IMR-90 (cell line): Measurements from ENCODE around the gene GRIK3. TPM values are rescaled to one million over a fixed set of nuclear protein-coding genes. Genes with fewer than 3 reads are reported as not detected.

Experiments
- ATAC-seq: fragments of 200-7000 bp; cut with Tn5 transposase; 2 replicates; pipeline ENCODE4 v1.9.1; 2020; ENCODE audit warnings: low read depth, mild to moderate bottlenecking, moderate library complexity
- BruUV-seq: library from RNA; stranded (reverse); fragments of 400-500 nt; replicated peaks from 2 replicates; lab custom pipeline; 2021; lab: Mats Ljungman, UMichigan
- CTCF ChIA-PET: fragments of 300-600 bp; formaldehyde crosslinking; extraction: SDS; loops from one replicate; lab custom pipeline; 2021; ENCODE audit warnings: antibody characterized with exemption; lab: Yijun Ruan, JAX
- POLR2A ChIA-PET: fragments of 300-600 bp; sonication (Branson Sonifier 250); formaldehyde crosslinking; loops from one replicate; lab custom pipeline; 2022; ENCODE audit warnings: antibody characterized with exemption; ENCODE audit not compliant: unreplicated experiment; lab: Charles Lee
- DNase-seq: peaks from one replicate; pipeline ENCODE4 v3.0.0; 2013
- H2AFZ ChIP-seq: replicated peaks from 2 replicates; pipeline ENCODE3; 2013; ENCODE audit warnings: low read length, mild to moderate bottlenecking; ENCODE audit not compliant: poor library complexity
- H2AK5ac ChIP-seq: 2 replicates; pipeline ENCODE4 v1.6.1; 2013; ENCODE audit warnings: low read depth, low read length, inconsistent platforms
- H2AK9ac ChIP-seq: replicated peaks from 2 replicates; pipeline ENCODE3; 2013; ENCODE audit warnings: mild to moderate bottlenecking, low read depth, low read length, moderate library complexity; ENCODE audit not compliant: poor library complexity
- H2BK120ac ChIP-seq: 2 replicates; pipeline ENCODE4 v1.6.1; 2013; ENCODE audit warnings: low read depth, low read length, inconsistent platforms
- H2BK15ac ChIP-seq: 3 replicates; pipeline ENCODE4 v1.6.1; 2013; ENCODE audit warnings: low read depth, low read length, inconsistent platforms
- H2BK20ac ChIP-seq: 2 replicates; pipeline ENCODE4 v1.6.1; 2013; ENCODE audit warnings: low read depth, mild to moderate bottlenecking, inconsistent platforms, low read length, moderate library complexity
- H2BK5ac ChIP-seq: 2 replicates; pipeline ENCODE4 v1.6.1; 2013; ENCODE audit warnings: mild to moderate bottlenecking, low read depth, low read length, inconsistent platforms; ENCODE audit not compliant: poor library complexity, severe bottlenecking
- H3K14ac ChIP-seq: replicated peaks from 2 replicates; pipeline ENCODE4 v1.6.1; 2013; ENCODE audit warnings: low read depth, low read length, inconsistent platforms
- H3K18ac ChIP-seq: 2 replicates; pipeline ENCODE4 v1.6.1; 2013; ENCODE audit warnings: low read depth, low read length, control low read depth
- H3K23ac ChIP-seq: 2 replicates; pipeline ENCODE4 v1.6.1; 2013; ENCODE audit warnings: low read depth, low read length, inconsistent platforms
- H3K27ac ChIP-seq: 2 replicates; pipeline ENCODE4 v1.5.1; 2013; ENCODE audit warnings: mild to moderate bottlenecking, control low read depth, low read length; ENCODE audit not compliant: insufficient read depth
- H3K27me3 ChIP-seq: 2 replicates; pipeline ENCODE4 v1.6.1; 2013; ENCODE audit warnings: low read length; ENCODE audit not compliant: control insufficient read depth, insufficient read depth
- H3K36me3 ChIP-seq: 2 replicates; pipeline ENCODE4 v1.6.1; 2013; ENCODE audit warnings: low read length, mixed read lengths; ENCODE audit not compliant: control insufficient read depth, insufficient read depth
- H3K4ac ChIP-seq: 2 replicates; pipeline ENCODE4 v1.6.1; 2013; ENCODE audit warnings: low read depth, low read length, inconsistent platforms
- H3K4me1 ChIP-seq: 2 replicates; pipeline ENCODE4 v1.6.1; 2013; ENCODE audit warnings: low read length, mixed read lengths; ENCODE audit not compliant: control insufficient read depth, insufficient read depth
- H3K4me2 ChIP-seq: 2 replicates; pipeline ENCODE4 v1.6.1; 2013; ENCODE audit warnings: low read depth, mild to moderate bottlenecking, control low read depth, low read length, moderate library complexity
- H3K4me3 ChIP-seq: 2 replicates; pipeline ENCODE4 v1.5.1; 2013; ENCODE audit warnings: low read depth, mild to moderate bottlenecking, control low read depth, low read length, moderate library complexity; ENCODE audit not compliant: insufficient read depth
- H3K56ac ChIP-seq: 2 replicates; pipeline ENCODE4 v1.6.1; 2013; ENCODE audit warnings: low read length, inconsistent platforms; ENCODE audit not compliant: insufficient read depth; ENCODE audit errors: extremely low read depth
- H3K79me1 ChIP-seq, 2 experiments: 2 replicates each; pipeline ENCODE4 v1.6.1; 2013; ENCODE audit warnings: low read length in 2 of 2, inconsistent platforms in 1 of 2, low read depth in 1 of 2
- H3K9ac ChIP-seq: 2 replicates; pipeline ENCODE4 v1.6.1; 2013; ENCODE audit warnings: low read depth, low read length, control low read depth
- H3K9me1 ChIP-seq: 2 replicates; pipeline ENCODE4 v1.6.1; 2013; ENCODE audit warnings: low read length, inconsistent platforms; ENCODE audit not compliant: insufficient read depth
- H3K9me3 ChIP-seq: 2 replicates; pipeline ENCODE4 v1.6.1; 2013; ENCODE audit warnings: low read length; ENCODE audit not compliant: control insufficient read depth, insufficient read depth
- H4K20me1 ChIP-seq: 2 replicates; pipeline ENCODE4 v1.6.1; 2013; ENCODE audit warnings: low read length, inconsistent platforms; ENCODE audit not compliant: insufficient read depth
- H4K5ac ChIP-seq: 2 replicates; pipeline ENCODE4 v1.6.1; 2013; ENCODE audit warnings: mild to moderate bottlenecking, low read depth, low read length, control low read depth
- H4K8ac ChIP-seq, 2 experiments: 2 replicates each; pipeline ENCODE4 v1.6.1; 2013; ENCODE audit warnings: low read depth in 2 of 2, low read length in 2 of 2, control low read depth in 1 of 2, inconsistent platforms in 1 of 2
- H4K91ac ChIP-seq: 2 replicates; pipeline ENCODE4 v1.6.1; 2013; ENCODE audit warnings: low read depth, low read length, inconsistent platforms; ENCODE audit not compliant: insufficient read depth
- BHLHE40 ChIP-seq: fragments of 150-350 bp; IDR thresholded peaks from 2 replicates; pipeline ENCODE4 v1.6.1; 2016; ENCODE audit warnings: mild to moderate bottlenecking, low read depth, low read length
- CEBPB ChIP-seq: IDR thresholded peaks from 2 replicates; pipeline ENCODE4 v1.6.1; 2012; ENCODE audit warnings: low read depth, low read length, improper control_type of control experiment
- CHD1 ChIP-seq: IDR thresholded peaks from 2 replicates; pipeline ENCODE4 v1.6.1; 2012; ENCODE audit warnings: low read depth, low read length, improper control_type of control experiment
- CTCF ChIP-seq: conservative IDR thresholded peaks from 2 replicates; pipeline ENCODE4 v1.5.1; 2012; ENCODE audit warnings: mild to moderate bottlenecking, low read depth, low read length, improper control_type of control experiment
- ELK1 ChIP-seq: fragments of 150-350 bp; IDR thresholded peaks from 2 replicates; pipeline ENCODE4 v1.6.1; 2016; ENCODE audit warnings: low read depth, mild to moderate bottlenecking, low read length, moderate library complexity, borderline replicate concordance
- MAFK ChIP-seq: IDR thresholded peaks from 2 replicates; pipeline ENCODE4 v1.6.1; 2012; ENCODE audit warnings: low read depth, low read length, improper control_type of control experiment
- MAZ ChIP-seq: IDR thresholded peaks from 2 replicates; pipeline ENCODE4 v1.6.1; 2012; ENCODE audit warnings: low read depth, mild to moderate bottlenecking, low read length, improper control_type of control experiment, moderate library complexity, borderline replicate concordance
- MXI1 ChIP-seq: IDR thresholded peaks from 2 replicates; pipeline ENCODE4 v1.6.1; 2012; ENCODE audit warnings: low read depth, mild to moderate bottlenecking, low read length, moderate library complexity, borderline replicate concordance
- NFE2L2 ChIP-seq: fragments of 150-350 bp; IDR thresholded peaks from 2 replicates; pipeline ENCODE4 v1.6.1; 2016; ENCODE audit warnings: low read depth, mild to moderate bottlenecking, low read length
- POLR2A ChIP-seq: IDR thresholded peaks from 2 replicates; pipeline ENCODE4 v1.6.1; 2012; ENCODE audit warnings: mild to moderate bottlenecking, low read depth, low read length
- RAD21 ChIP-seq: IDR thresholded peaks from 2 replicates; pipeline ENCODE4 v1.6.1; 2012; ENCODE audit warnings: low read length, improper control_type of control experiment
- RCOR1 ChIP-seq: IDR thresholded peaks from 2 replicates; pipeline ENCODE4 v1.6.1; 2012; ENCODE audit warnings: mild to moderate bottlenecking, low read length, improper control_type of control experiment; ENCODE audit not compliant: insufficient replicate concordance
- RFX5 ChIP-seq: IDR thresholded peaks from 2 replicates; pipeline ENCODE4 v1.8.0; 2012; ENCODE audit warnings: low read depth, mild to moderate bottlenecking, low read length, moderate library complexity
- SMC3 ChIP-seq: fragments of 150-350 bp; IDR thresholded peaks from 2 replicates; pipeline ENCODE4 v1.6.1; 2016; ENCODE audit warnings: low read depth, mild to moderate bottlenecking, antibody characterized with exemption, low read length, moderate library complexity
- USF2 ChIP-seq: fragments of 150-350 bp; IDR thresholded peaks from 2 replicates; pipeline ENCODE4 v1.6.1; 2017; ENCODE audit warnings: mild to moderate bottlenecking, antibody characterized with exemption, low read length, low read depth
- WGBS, 2 experiments: methylation state at CpG; one replicate each; pipeline versions ENCODE4 v1.1.5 to v1.1.7; 2013; ENCODE audit warnings: missing lambda C conversion rate in 2 of 2; ENCODE audit not compliant: insufficient read length in 1 of 2; ENCODE audit errors: extremely low coverage in 2 of 2; 5-methylcytosine and 5-hydroxymethylcytosine counted together
- dilution Hi-C: fragments of 300-500 bp; cut with HindIII; formaldehyde crosslinking; loops from one replicate; pipeline ENCODE4 v1.14.3; 2018; ENCODE audit warnings: low sequenced_read_pairs; ENCODE audit not compliant: unreplicated experiment
- in situ Hi-C: fragments of 300-500 bp; cut with MboI; formaldehyde crosslinking; loops from 3 replicates; pipeline ENCODE4 v1.14.3; 2019; ENCODE audit warnings: low sequenced_read_pairs, inconsistent platforms, mixed read lengths
- intact Hi-C: fragments of 100-400 bp; cut with micrococcal nuclease; formaldehyde crosslinking; loops from 2 replicates; pipeline ENCODE4 v1.10.0; 2022
- polyA plus RNA-seq, 3 experiments: library from polyadenylated mRNA; depleted of rRNA; stranded (reverse); fragments of >200 nt; gene quantifications; 2 replicates each; pipeline ENCODE4 v1.2.3, GENCODE V29; 2012; ENCODE audit warnings: low replicate concordance in 1 of 3
- total RNA-seq: library from RNA; depleted of rRNA; stranded (reverse); fragments of >200 nt; gene quantifications from 2 replicates; pipeline ENCODE4 v1.2.3, GENCODE V29; 2012

The GRIK3 gene
- total and polyA plus RNA-seq, 2 of the 4 experiments (the other 2 are of a cell fraction): not detected

GRCh38 chr1:37035796-37036666, 1.7 kb upstream of the GRIK3 start:
- Histone ChIP-seq H3K4me2 (no peak overlapping the region), H3K14ac (no peak overlapping the region), H4K5ac (no peak overlapping the region), H3K4me1 (no peaks in the 10 kb centered on the region), H2AK5ac (no peak overlapping the region), H2BK120ac (no peak overlapping the region), H3K9me1 (no peaks in the 10 kb centered on the region), H3K23ac (no peak overlapping the region), H3K27me3 (peaks cover 42% of the 10 kb centered on the region), H2AFZ (no peak overlapping the region), H3K18ac (no peak overlapping the region), H4K8ac (no peak overlapping the region), H2BK5ac (no peak overlapping the region), H3K9me3 (no peaks in the 10 kb centered on the region), H4K91ac (no peak overlapping the region), H2BK15ac (no peak overlapping the region), H3K27ac (no peak overlapping the region), H3K4ac (no peak overlapping the region), H2BK20ac (no peak overlapping the region), H3K9ac (no peak overlapping the region), H3K56ac (no peak overlapping the region), H3K79me1 (no peaks in the 10 kb centered on the region), H2AK9ac (no peak overlapping the region), H3K36me3 (no peaks in the 10 kb centered on the region), H3K4me3 (no peak overlapping the region), H4K20me1 (no peaks in the 10 kb centered on the region; the same call in 1 of the 2 replicates)
- DNase-seq (no peak), ATAC-seq (no peak)
- intact Hi-C loops (no loop called here), dilution Hi-C loops (no loop called here), in situ Hi-C loops (no loop called here)
- POLR2A ChIA-PET: no interaction called here
- CTCF ChIA-PET: interaction anchor here (0.6 kb wide), 1 partner anchor 292 kb away, joined by 3 read pairs; no protein-coding TSS in a partner anchor
- 0% methylated on average over 6 of the region's 20 CpGs; no CpG with 5 or more reads in 1 of the 2 experiments for whole genome bisulfite sequencing, 2 experiments
- BruUV-seq: no TSS peak
- TF ChIP-seq SMC3 (no peak), MAFK (no peak), CEBPB (no peak), POLR2A (no peak), RAD21 (no peak), BHLHE40 (no peak), CHD1 (no peak), MAZ (no peak), MXI1 (no peak), RCOR1 (no peak), CTCF (no peak), ELK1 (no peak), NFE2L2 (no peak), RFX5 (no peak), USF2 (no peak)
